HG03139 (cell line): Measurements from ENCODE around the gene ABCA12.

Experiments
- ATAC-seq: cut with Tn5 transposase; IDR thresholded peaks from one replicate; pipeline ENCODE4 v1.9.1; 2021; ENCODE audit not compliant: unreplicated experiment

Gene ABCA12

GRCh38 chr2:214989187-214989586 lies 149.2 kb downstream of the ABCA12 start:
- no peak for ATAC-seq

- ATAC-seq: no peak
Observed at GRCh38 chr2:214987261-214987660, 151.2 kb downstream of the ABCA12 start.

- no peak for ATAC-seq
Observed at GRCh38 chr2:214985619-214986018, 152.8 kb downstream of the ABCA12 start.

GRCh38 chr2:214966420-214966819 lies 172.0 kb downstream of the ABCA12 start:
- ATAC-seq: no peak

GRCh38 chr2:214960677-214961076 lies 177.7 kb downstream of the ABCA12 start:
- no peak for ATAC-seq

GRCh38 chr2:214946949-214947348 lies 191.5 kb downstream of the ABCA12 start:
- no peak for ATAC-seq

- ATAC-seq: no peak
Observed at GRCh38 chr2:214934006-214934405, 204.4 kb downstream of the ABCA12 start.

- ATAC-seq: no peak
Observed at GRCh38 chr2:214904634-214905033, 233.8 kb downstream of the ABCA12 start.

- no peak for ATAC-seq
Observed at GRCh38 chr2:214904176-214904575, 234.2 kb downstream of the ABCA12 start.

GRCh38 chr2:214902286-214902685 lies 236.1 kb downstream of the ABCA12 start:
- ATAC-seq: no peak

GRCh38 chr2:214899751-214900150 lies 238.7 kb downstream of the ABCA12 start:
- ATAC-seq: no peak

GRCh38 chr2:214896274-214896673 lies 242.2 kb downstream of the ABCA12 start:
- no peak for ATAC-seq

GRCh38 chr2:214895469-214895868 lies 243.0 kb downstream of the ABCA12 start:
- no peak for ATAC-seq

- no peak for ATAC-seq
Observed at GRCh38 chr2:214889301-214889700, 249.1 kb downstream of the ABCA12 start.

- ATAC-seq: no peak
Observed at GRCh38 chr2:214881647-214882202, 256.7 kb downstream of the ABCA12 start.
